DND-41 (cell line): Measurements from ENCODE around the gene SMTNL1.

Source experiments
- ATAC-seq: fragments of 200-7000 bp; cut with Tn5 transposase; 3 replicates; pipeline ENCODE4 v1.9.1; 2021; ENCODE audit warnings: low read depth; ENCODE audit not compliant: insufficient read depth
- DNase-seq: peaks from one replicate; pipeline ENCODE4 v3.0.0-alpha.2; 2020
- H2AFZ ChIP-seq: 2 replicates; pipeline ENCODE4 v1.6.0; 2012; ENCODE audit warnings: low read depth, low read length
- H3K27ac ChIP-seq: 2 replicates; pipeline ENCODE4 v1.5.1; 2012; ENCODE audit warnings: low read length, inconsistent platforms
- H3K27me3 ChIP-seq: fragments of 200-600 bp; sonication (generic); 2 replicates; pipeline ENCODE4 v1.6.0; 2012; ENCODE audit warnings: low read length, mild to moderate bottlenecking, inconsistent platforms; ENCODE audit not compliant: insufficient read depth, poor library complexity
- H3K36me3 ChIP-seq: 2 replicates; pipeline ENCODE4 v1.5.1; 2012; ENCODE audit warnings: low read length, inconsistent platforms; ENCODE audit not compliant: insufficient read depth
- H3K4me1 ChIP-seq: 2 replicates; pipeline ENCODE4 v1.5.1; 2012; ENCODE audit warnings: mild to moderate bottlenecking, low read length; ENCODE audit not compliant: insufficient read depth
- H3K4me2 ChIP-seq: 2 replicates; pipeline ENCODE4 v1.6.0; 2012; ENCODE audit warnings: mild to moderate bottlenecking, moderate library complexity, low read length, inconsistent platforms; ENCODE audit not compliant: insufficient read depth
- H3K4me3 ChIP-seq, 2 experiments: fragments of 200-600 bp in 1 of 2; shearing (Covaris generic) in 1 of 2; 2 replicates each; pipeline ENCODE4 v1.5.1; 2012 to 2016; ENCODE audit warnings: inconsistent platforms in 2 of 2, low read length in 2 of 2, mild to moderate bottlenecking in 2 of 2, low read depth in 1 of 2, moderate library complexity in 1 of 2
- H3K79me2 ChIP-seq: 2 replicates; pipeline ENCODE4 v1.6.0; 2012; ENCODE audit warnings: low read length, inconsistent platforms; ENCODE audit not compliant: insufficient read depth
- H3K9ac ChIP-seq: 2 replicates; pipeline ENCODE4 v1.6.0; 2012; ENCODE audit warnings: low read depth, mild to moderate bottlenecking, inconsistent platforms, low read length, moderate library complexity
- H3K9me3 ChIP-seq: 2 replicates; pipeline ENCODE4 v1.5.1; 2012; ENCODE audit warnings: low read length, moderate library complexity, mild to moderate bottlenecking, inconsistent platforms; ENCODE audit not compliant: insufficient read depth, severe bottlenecking
- H4K20me1 ChIP-seq: 2 replicates; pipeline ENCODE4 v1.6.0; 2012; ENCODE audit warnings: low read length; ENCODE audit not compliant: insufficient read depth
- EZH2 ChIP-seq: IDR thresholded peaks from 3 replicates; pipeline ENCODE4 v1.6.1; 2012; ENCODE audit warnings: borderline replicate concordance, low read depth, mild to moderate bottlenecking, moderate library complexity, low read length, inconsistent platforms; ENCODE audit not compliant: severe bottlenecking
- TF ChIP-seq, protein P1 (sequence below): IDR thresholded peaks from 2 replicates; pipeline ENCODE4 v1.5.1; 2012; ENCODE audit warnings: borderline replicate concordance, low read length, moderate library complexity, mild to moderate bottlenecking; ENCODE audit not compliant: poor library complexity, severe bottlenecking; ENCODE audit errors: extremely low read depth

The SMTNL1 gene

DNA sequence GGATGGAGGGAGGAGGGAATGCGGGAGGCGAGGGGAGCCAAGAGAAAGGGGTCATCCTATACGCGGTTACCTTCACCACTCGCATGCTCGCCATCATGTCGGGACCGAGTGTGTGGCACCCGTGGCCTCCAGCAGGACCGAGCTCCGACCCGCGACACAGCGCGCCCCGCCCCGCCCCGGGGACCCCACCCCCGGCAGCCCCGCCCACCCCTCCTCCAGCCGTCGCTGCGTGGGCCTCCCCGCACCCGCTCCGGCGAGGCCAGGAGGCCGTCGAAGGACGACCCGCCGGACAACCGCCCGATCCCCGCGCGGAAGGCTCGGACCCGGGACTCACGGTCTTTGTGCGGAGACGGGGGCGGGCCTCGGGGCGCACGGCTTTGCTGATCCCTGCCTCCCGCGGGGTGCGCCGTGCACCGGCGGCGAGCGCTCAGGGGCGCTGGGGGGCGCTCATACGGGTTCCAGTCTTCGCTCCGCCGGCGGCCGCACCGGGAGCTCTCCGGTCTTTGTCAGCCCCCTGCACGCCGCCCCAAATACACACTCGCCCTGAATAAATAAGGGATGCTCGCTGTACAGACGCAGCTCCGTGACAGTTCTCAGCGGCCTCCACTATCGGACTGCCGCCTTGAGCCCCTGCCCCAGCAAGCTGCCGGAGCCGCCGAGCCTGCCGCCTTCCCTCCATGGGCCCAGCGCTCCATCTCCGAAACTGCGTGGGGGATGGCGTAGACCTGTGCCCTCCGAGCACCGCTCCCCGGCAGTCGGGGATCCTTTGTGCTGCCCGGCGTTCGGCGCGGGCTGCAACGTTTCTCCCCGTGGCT lies 30.3 kb downstream of the SMTNL1 start, which contains the start of gene UBE2L6:
UBE2L6 (minus strand) TSS at position 158 of the 815 bp plus-strand sequence; CDS start at position 97, 61 bp downstream.
- TF ChIP-seq, protein P1, sequence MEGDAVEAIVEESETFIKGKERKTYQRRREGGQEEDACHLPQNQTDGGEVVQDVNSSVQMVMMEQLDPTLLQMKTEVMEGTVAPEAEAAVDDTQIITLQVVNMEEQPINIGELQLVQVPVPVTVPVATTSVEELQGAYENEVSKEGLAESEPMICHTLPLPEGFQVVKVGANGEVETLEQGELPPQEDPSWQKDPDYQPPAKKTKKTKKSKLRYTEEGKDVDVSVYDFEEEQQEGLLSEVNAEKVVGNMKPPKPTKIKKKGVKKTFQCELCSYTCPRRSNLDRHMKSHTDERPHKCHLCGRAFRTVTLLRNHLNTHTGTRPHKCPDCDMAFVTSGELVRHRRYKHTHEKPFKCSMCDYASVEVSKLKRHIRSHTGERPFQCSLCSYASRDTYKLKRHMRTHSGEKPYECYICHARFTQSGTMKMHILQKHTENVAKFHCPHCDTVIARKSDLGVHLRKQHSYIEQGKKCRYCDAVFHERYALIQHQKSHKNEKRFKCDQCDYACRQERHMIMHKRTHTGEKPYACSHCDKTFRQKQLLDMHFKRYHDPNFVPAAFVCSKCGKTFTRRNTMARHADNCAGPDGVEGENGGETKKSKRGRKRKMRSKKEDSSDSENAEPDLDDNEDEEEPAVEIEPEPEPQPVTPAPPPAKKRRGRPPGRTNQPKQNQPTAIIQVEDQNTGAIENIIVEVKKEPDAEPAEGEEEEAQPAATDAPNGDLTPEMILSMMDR = peak; percentile 39
- no peak for TF ChIP-seq EZH2
- peak within 1 kb of the TSS; percentile 93 for H3K27ac ChIP-seq

DNA sequence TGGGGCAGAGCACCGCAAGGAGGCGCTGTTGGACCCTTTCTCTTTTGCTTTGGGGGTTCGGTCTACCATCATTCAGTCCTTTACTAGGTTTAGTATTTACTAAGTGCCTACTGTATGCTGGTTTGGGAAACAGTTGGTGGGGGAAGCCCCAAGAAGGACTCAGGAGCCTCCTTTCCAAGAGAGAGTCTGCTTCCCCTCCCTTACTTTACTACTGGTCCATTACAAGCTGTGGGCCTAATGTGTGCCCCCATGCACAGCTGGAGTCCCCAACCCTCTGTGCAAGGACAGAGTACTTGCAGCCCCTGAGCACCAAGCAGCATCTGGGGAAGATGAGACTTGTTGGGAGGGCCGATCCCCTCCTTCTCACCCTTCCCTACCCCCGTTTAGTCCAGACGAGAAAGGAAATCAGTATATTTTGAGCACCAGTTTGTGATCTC lies 31.0 kb downstream of the SMTNL1 start:
- H2AFZ ChIP-seq = peak overlapping the region; percentile 96
- no peaks in the 10 kb centered on the region for H3K27me3 ChIP-seq
- H3K4me3 ChIP-seq = peak overlapping the region; percentile 80 to 82; a peak in 3 of 4 replicates
- peak; percentile 90 for DNase-seq
- TF ChIP-seq, protein P1 = peak; percentile 98
- TF ChIP-seq EZH2 = no peak
- H3K9ac ChIP-seq = peak overlapping the region; percentile 89
- ATAC-seq = peak; percentile 25
- H3K27ac ChIP-seq = peak overlapping the region; percentile 93
- H3K4me1 ChIP-seq = peaks cover 59% of the 10 kb centered on the region
- peak overlapping the region; percentile 95 for H3K4me2 ChIP-seq
- H4K20me1 ChIP-seq = no peaks in the 10 kb centered on the region
- H3K9me3 ChIP-seq = no peaks in the 10 kb centered on the region
- peaks cover 46% of the 10 kb centered on the region for H3K79me2 ChIP-seq
- H3K36me3 ChIP-seq = peaks cover 3% of the 10 kb centered on the region

More for the DNA sequence above, 30.3 kb downstream of the SMTNL1 start, which contains the start of gene UBE2L6:
- Histone ChIP-seq H3K4me2 (peak within 1 kb of the TSS; percentile 95), H3K79me2 (peaks cover 52% of the 10 kb centered on the region), H3K27me3 (no peaks in the 10 kb centered on the region), H4K20me1 (no peaks in the 10 kb centered on the region), H3K9ac (peak within 1 kb of the TSS; percentile 89), H2AFZ (peak within 1 kb of the TSS; percentile 96), H3K4me3 (peak within 1 kb of the TSS; percentile 80 to 82), H3K4me1 (peaks cover 59% of the 10 kb centered on the region), H3K36me3 (peaks cover 5% of the 10 kb centered on the region), H3K9me3 (no peaks in the 10 kb centered on the region)
- ATAC-seq = peak; percentile 73
- DNase-seq = peak; percentile 74

DNA sequence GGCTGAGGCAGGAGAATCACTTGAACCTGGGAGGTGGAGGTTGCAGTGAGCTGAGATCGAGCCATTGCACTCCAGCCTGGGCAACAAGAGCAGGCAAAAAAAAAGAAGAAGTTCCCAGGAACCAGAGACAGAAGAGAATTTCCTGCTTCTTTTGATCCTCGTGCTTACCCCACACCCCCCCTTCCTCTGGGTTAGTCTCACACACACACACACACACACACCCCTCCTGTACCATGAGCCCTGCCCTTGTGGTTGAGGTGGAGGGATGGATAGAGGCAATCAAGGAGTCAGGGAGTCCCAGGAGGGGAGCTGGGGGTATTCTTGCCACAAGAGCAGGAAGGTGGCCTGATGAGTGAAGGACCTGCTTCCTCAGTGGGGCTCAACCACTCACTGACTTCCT lies 34.2 kb downstream of the SMTNL1 start:
- peaks cover 15% of the 10 kb centered on the region for H3K79me2 ChIP-seq
- peaks cover 35% of the 10 kb centered on the region for H3K4me1 ChIP-seq
- no peak overlapping the region for H3K4me3 ChIP-seq
- no peak overlapping the region for H3K9ac ChIP-seq
- H2AFZ ChIP-seq = peak overlapping the region; percentile 58; the same call in 1 of the 2 replicates
- peak overlapping the region; percentile 51 for H3K27ac ChIP-seq
- ATAC-seq (peak; percentile 42), DNase-seq (peak; percentile 75)
- TF ChIP-seq, protein P1 = no peak
- no peak for TF ChIP-seq EZH2
- no peak overlapping the region for H3K4me2 ChIP-seq
- H3K36me3 ChIP-seq = no peaks in the 10 kb centered on the region; the same call in 1 of the 2 replicates
- no peaks in the 10 kb centered on the region for H3K27me3 ChIP-seq
- H4K20me1 ChIP-seq = no peaks in the 10 kb centered on the region
- no peaks in the 10 kb centered on the region for H3K9me3 ChIP-seq
